ENCODE data around the gene UPK1A. TPM values are rescaled to one million over a fixed set of nuclear protein-coding genes. Genes with fewer than 3 reads are reported as not detected.

UPK1A gene
- total RNA-seq, 1 experiment from 2014 or later = not detected

GRCh38 chr19:35727053-35727955, 61.0 kb downstream of the UPK1A start:
- no peak for DNase-seq
- intact Hi-C loops (cut with micrococcal nuclease; ENCODE audit: unreplicated experiment) = no loop called here
- no peak overlapping the region for H3K4me3 Mint-ChIP-seq (ENCODE audit: low read depth, unreplicated experiment)
- H3K9me3 Mint-ChIP-seq (ENCODE audit: low read depth, unreplicated experiment) = no peaks in the 10 kb centered on the region
- no peak for TF ChIP-seq CTCF (IDR thresholded peaks at IDR 0.05; ENCODE audit: unreplicated experiment)
- no TSS peak for BruUV-seq (replicated peaks)
- H3K27me3 Mint-ChIP-seq (ENCODE audit: unreplicated experiment) = no peaks in the 10 kb centered on the region
- H3K4me1 Mint-ChIP-seq (ENCODE audit: low read depth, unreplicated experiment) = no peaks in the 10 kb centered on the region
- peaks cover 70% of the 10 kb centered on the region for H3K36me3 Mint-ChIP-seq (ENCODE audit: insufficient read depth, unreplicated experiment)
- CTCF ChIA-PET = interaction anchor here (1.2 kb wide), 1 partner anchor 69 kb away, joined by 3 read pairs; no protein-coding TSS in a partner anchor
- no peak overlapping the region for H3K27ac Mint-ChIP-seq (ENCODE audit: unreplicated experiment)

Other genes starting within 250 kb of the UPK1A start
- not detected in 2 replicates for gene FFAR2, start 218.3 kb upstream of the UPK1A start, total RNA-seq (2022)
- gene KRTDAP, start 176.1 kb upstream of the UPK1A start, total RNA-seq (2022) = not detected in 2 replicates
- 218 and 224 TPM in 2 replicates for gene DMKN, start 152.9 kb upstream of the UPK1A start, total RNA-seq (2022)
- not detected in 2 replicates for gene SBSN, start 138.2 kb upstream of the UPK1A start, total RNA-seq (2022)
- gene GAPDHS, start 133.1 kb upstream of the UPK1A start, total RNA-seq (2022) = not detected in 2 replicates
- 114 and 118 TPM in 2 replicates for gene TMEM147, start 120.9 kb upstream of the UPK1A start, total RNA-seq (2022)
- gene ATP4A, start 102.9 kb upstream of the UPK1A start, total RNA-seq (2022) = not detected in 2 replicates
- gene PMIS2, start 80.3 kb upstream of the UPK1A start, total RNA-seq (2022) = not detected in 2 replicates
- gene HAUS5, start 53.8 kb upstream of the UPK1A start, total RNA-seq (2022) = 35.3 and 38.0 TPM in 2 replicates
- 148 and 162 TPM in 2 replicates for gene RBM42, start 37.5 kb upstream of the UPK1A start, total RNA-seq (2022)
- gene ETV2, start 24.8 kb upstream of the UPK1A start, total RNA-seq (2022) = 1.3 TPM in 1 of 2 replicates, not detected in the other
- 488 and 497 TPM in 2 replicates for gene COX6B1, start 18.2 kb upstream of the UPK1A start, total RNA-seq (2022)
- gene ZBTB32, start 38.0 kb downstream of the UPK1A start, total RNA-seq (2022) = not detected in 2 replicates
- gene KMT2B, start 51.5 kb downstream of the UPK1A start, total RNA-seq (2022) = 65.2 and 65.3 TPM in 2 replicates
- 9.2 and 9.9 TPM in 2 replicates for gene IGFLR1, start 75.9 kb downstream of the UPK1A start, total RNA-seq (2022)
- gene U2AF1L4, start 78.9 kb downstream of the UPK1A start, total RNA-seq (2022) = 15.1 and 16.2 TPM in 2 replicates
- 114 and 126 TPM in 2 replicates for gene PSENEN, start 79.1 kb downstream of the UPK1A start, total RNA-seq (2022)
- gene LIN37, start 82.1 kb downstream of the UPK1A start, total RNA-seq (2022) = 12.4 and 15.9 TPM in 2 replicates
- gene HSPB6, start 90.5 kb downstream of the UPK1A start, total RNA-seq (2022) = 0.71 and 0.93 TPM in 2 replicates
- 70.3 and 70.7 TPM in 2 replicates for gene PROSER3, start 91.7 kb downstream of the UPK1A start, total RNA-seq (2022)
- 16.8 and 27.0 TPM in 2 replicates for gene ARHGAP33, start 109.0 kb downstream of the UPK1A start, total RNA-seq (2022)
- gene PRODH2, start 146.3 kb downstream of the UPK1A start, total RNA-seq (2022) = not detected in 2 replicates
- not detected in 2 replicates for gene NPHS1, start 186.0 kb downstream of the UPK1A start, total RNA-seq (2022)
- 0.17 and 0.26 TPM in 2 replicates for gene KIRREL2, start 190.4 kb downstream of the UPK1A start, total RNA-seq (2022)
- 11.5 and 15.8 TPM in 2 replicates for gene APLP1, start 202.1 kb downstream of the UPK1A start, total RNA-seq (2022)
- gene NFKBID, start 234.0 kb downstream of the UPK1A start, total RNA-seq (2022) = 14.9 and 15.6 TPM in 2 replicates
- not detected in 2 replicates for gene HCST, start 236.0 kb downstream of the UPK1A start, total RNA-seq (2022)
- not detected in 2 replicates for gene TYROBP, start 241.8 kb downstream of the UPK1A start, total RNA-seq (2022)

Measured in Calu3 (cell line).